Osteocyte (in vitro differentiated cells): ENCODE results near the gene TMEM271. TPM values are rescaled to one million over a fixed set of nuclear protein-coding genes. Genes with fewer than 3 reads are reported as not detected.

Source experiments
- DNase-seq: peaks from one replicate; pipeline ENCODE4 v3.0.0; 2021; ENCODE audit warnings: mixed read lengths; ENCODE audit not compliant: unreplicated experiment; ENCODE audit errors: extremely low spot score
- H3K27ac Mint-ChIP-seq: one replicate; pipeline ENCODE4 v1.8.0; 2021; ENCODE audit warnings: mild to moderate bottlenecking, mixed read lengths; ENCODE audit not compliant: unreplicated experiment
- H3K27me3 Mint-ChIP-seq: one replicate; pipeline ENCODE4 v1.8.0; 2021; ENCODE audit warnings: mixed read lengths; ENCODE audit not compliant: unreplicated experiment
- H3K36me3 Mint-ChIP-seq: one replicate; pipeline ENCODE4 v1.8.0; 2021; ENCODE audit warnings: mixed read lengths; ENCODE audit not compliant: unreplicated experiment
- H3K4me1 Mint-ChIP-seq: one replicate; pipeline ENCODE4 v1.8.0; 2021; ENCODE audit warnings: mixed read lengths; ENCODE audit not compliant: unreplicated experiment
- H3K4me3 Mint-ChIP-seq: one replicate; pipeline ENCODE4 v1.8.0; 2021; ENCODE audit warnings: mild to moderate bottlenecking, moderate library complexity, mixed read lengths; ENCODE audit not compliant: unreplicated experiment
- H3K9me3 Mint-ChIP-seq: one replicate; pipeline ENCODE4 v1.8.0; 2021; ENCODE audit warnings: mixed read lengths; ENCODE audit not compliant: unreplicated experiment
- total RNA-seq: library from RNA; stranded (reverse); gene quantifications from 2 replicates; pipeline ENCODE4 v1.2.1, GENCODE V29; 2021
- TF ChIP-seq, protein P1 (sequence below): fragments of 200-600 bp; sonication (generic); IDR thresholded peaks from 2 replicates; pipeline ENCODE4 v1.5.0; 2021; ENCODE audit warnings: antibody characterized with exemption, mild to moderate bottlenecking, moderate library complexity

The TMEM271 gene
- total RNA-seq, 1 donor from 2014 or later = not detected

GRCh38 chr4:534576-535151, 41.4 kb downstream of the TMEM271 start:
- DNase-seq = peak; percentile 81
- no peak overlapping the region for H3K27ac Mint-ChIP-seq
- no peaks in the 10 kb centered on the region for H3K27me3 Mint-ChIP-seq
- TF ChIP-seq, protein P1, sequence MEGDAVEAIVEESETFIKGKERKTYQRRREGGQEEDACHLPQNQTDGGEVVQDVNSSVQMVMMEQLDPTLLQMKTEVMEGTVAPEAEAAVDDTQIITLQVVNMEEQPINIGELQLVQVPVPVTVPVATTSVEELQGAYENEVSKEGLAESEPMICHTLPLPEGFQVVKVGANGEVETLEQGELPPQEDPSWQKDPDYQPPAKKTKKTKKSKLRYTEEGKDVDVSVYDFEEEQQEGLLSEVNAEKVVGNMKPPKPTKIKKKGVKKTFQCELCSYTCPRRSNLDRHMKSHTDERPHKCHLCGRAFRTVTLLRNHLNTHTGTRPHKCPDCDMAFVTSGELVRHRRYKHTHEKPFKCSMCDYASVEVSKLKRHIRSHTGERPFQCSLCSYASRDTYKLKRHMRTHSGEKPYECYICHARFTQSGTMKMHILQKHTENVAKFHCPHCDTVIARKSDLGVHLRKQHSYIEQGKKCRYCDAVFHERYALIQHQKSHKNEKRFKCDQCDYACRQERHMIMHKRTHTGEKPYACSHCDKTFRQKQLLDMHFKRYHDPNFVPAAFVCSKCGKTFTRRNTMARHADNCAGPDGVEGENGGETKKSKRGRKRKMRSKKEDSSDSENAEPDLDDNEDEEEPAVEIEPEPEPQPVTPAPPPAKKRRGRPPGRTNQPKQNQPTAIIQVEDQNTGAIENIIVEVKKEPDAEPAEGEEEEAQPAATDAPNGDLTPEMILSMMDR = no peak
- H3K9me3 Mint-ChIP-seq = no peaks in the 10 kb centered on the region
- H3K36me3 Mint-ChIP-seq = peaks cover 57% of the 10 kb centered on the region
- H3K4me1 Mint-ChIP-seq = no peaks in the 10 kb centered on the region
- no peak overlapping the region for H3K4me3 Mint-ChIP-seq

DNA sequence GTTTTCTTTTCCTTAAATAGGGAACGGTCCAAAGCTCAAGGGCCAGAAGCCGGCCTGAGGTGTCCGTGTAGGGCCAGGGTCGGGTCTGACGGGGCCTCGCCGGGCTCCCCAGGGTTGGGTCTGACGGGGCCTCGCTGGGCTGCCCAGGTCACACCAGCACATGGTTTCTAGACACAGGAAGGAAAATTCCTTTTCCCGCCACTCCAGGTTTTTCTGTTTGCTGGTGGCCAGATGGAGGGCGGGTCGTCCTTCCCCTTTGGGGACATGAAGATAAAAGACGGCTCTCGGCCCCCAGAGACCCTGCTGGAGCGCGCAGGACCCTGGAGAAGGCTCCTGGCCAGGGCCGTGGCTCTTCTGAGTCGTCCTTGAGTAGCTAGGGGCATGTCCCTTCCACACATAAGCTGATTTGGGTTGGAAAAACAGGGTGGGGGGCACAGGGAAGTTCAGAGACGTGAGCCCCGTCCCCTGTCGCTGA, 42.0 kb downstream of the TMEM271 start:
- H3K27me3 Mint-ChIP-seq = no peaks in the 10 kb centered on the region
- no peak overlapping the region for H3K27ac Mint-ChIP-seq
- no peak overlapping the region for H3K4me3 Mint-ChIP-seq
- DNase-seq = peak; percentile 80
- no peaks in the 10 kb centered on the region for H3K9me3 Mint-ChIP-seq
- TF ChIP-seq, protein P1 = no peak
- H3K36me3 Mint-ChIP-seq = peaks cover 53% of the 10 kb centered on the region
- no peaks in the 10 kb centered on the region for H3K4me1 Mint-ChIP-seq

DNA sequence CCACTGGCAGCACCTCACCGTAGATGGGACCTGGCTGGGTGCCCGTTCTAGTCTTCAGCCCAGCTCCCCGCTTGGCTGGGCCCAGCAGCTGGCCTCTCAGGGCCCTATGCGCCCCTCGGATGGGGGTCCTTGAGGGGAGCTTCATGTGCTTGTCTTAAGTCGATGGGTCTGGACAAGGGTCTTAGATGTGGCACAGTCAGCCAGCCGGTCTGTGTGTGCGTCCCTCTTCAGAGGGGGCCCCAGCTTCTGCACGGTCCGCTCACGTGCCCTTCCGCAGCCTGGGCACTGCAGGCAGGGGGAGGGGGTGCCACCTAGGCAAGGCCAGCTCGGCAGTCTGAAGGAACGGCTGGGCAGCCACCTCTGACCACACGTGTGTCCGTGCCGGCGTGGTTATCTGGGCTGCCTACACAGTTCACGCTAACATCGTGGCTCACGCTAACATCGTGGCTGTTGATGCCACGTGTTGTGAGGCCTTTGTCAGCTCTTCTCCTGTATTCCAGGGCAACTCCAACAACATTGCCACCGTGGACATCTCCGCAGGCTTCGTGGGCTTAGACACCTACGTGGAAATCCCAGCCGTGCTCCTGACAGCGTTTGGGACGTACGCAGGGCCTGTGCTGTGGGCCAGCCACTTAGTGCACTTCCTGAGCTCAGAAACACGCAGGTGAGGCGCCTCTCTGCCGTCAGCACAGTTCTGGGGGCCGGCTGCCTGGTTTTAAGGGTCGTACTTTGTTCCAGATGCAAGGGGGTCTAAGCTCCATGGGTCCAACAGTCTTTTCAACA, 42.6 kb downstream of the TMEM271 start:
- no peaks in the 10 kb centered on the region for H3K4me1 Mint-ChIP-seq
- H3K27ac Mint-ChIP-seq = no peak overlapping the region
- no peaks in the 10 kb centered on the region for H3K9me3 Mint-ChIP-seq
- no peak overlapping the region for H3K4me3 Mint-ChIP-seq
- TF ChIP-seq, protein P1 = no peak
- peaks cover 50% of the 10 kb centered on the region for H3K36me3 Mint-ChIP-seq
- DNase-seq = peak; percentile 69
- no peaks in the 10 kb centered on the region for H3K27me3 Mint-ChIP-seq

- H3K36me3 Mint-ChIP-seq = peaks cover 45% of the 10 kb centered on the region
- H3K4me1 Mint-ChIP-seq = no peaks in the 10 kb centered on the region
- no peak overlapping the region for H3K4me3 Mint-ChIP-seq
- H3K27ac Mint-ChIP-seq = no peak overlapping the region
- no peaks in the 10 kb centered on the region for H3K9me3 Mint-ChIP-seq
- H3K27me3 Mint-ChIP-seq = no peaks in the 10 kb centered on the region
- TF ChIP-seq, protein P1 = no peak
- DNase-seq = peak; percentile 75
Observed at GRCh38 chr4:532588-533317, 43.3 kb downstream of the TMEM271 start.
